ENCODE measurements around the gene TNFAIP6. TPM values are rescaled to one million over a fixed set of nuclear protein-coding genes. Genes with fewer than 3 reads are reported as not detected.

The TNFAIP6 gene
- total RNA-seq, 1 donor from 2014 or later = 2.9 TPM

DNA sequence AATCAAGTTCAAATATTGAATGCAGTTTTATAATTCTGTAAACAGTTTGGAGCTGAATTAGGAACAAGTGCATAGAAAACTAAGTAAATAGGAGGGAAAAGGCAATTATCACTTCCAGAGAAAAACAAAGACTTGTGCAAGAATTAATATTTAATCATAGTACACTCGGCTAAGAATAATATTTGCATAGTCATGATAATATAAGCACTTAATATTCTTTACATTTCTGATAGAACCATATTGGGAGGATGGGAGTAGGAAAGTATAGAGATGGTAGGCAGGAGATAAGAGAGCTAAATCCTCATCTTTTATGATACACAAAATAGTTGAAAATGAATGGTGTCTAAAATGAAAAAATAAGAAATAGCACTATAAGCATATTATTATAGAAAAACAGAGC is 27.4 kb upstream of the TNFAIP6 start:
- no peak for DNase-seq
- intact Hi-C loops (cut with micrococcal nuclease) = no loop called here
- no peak for TF ChIP-seq CTCF (IDR thresholded peaks at IDR 0.05; ENCODE audit: borderline replicate concordance)

GRCh38 chr2:151333083-151333482 is 24.3 kb upstream of the TNFAIP6 start:
- H3K27ac ChIP-seq (replicated peaks) = no peak overlapping the region
- no peaks in the 10 kb centered on the region for H3K4me1 ChIP-seq
- no peaks in the 10 kb centered on the region for H3K36me3 ChIP-seq
- peaks cover 17% of the 10 kb centered on the region for H3K9me3 ChIP-seq (replicated peaks)
- no peaks in the 10 kb centered on the region for H3K27me3 ChIP-seq (ENCODE audit: low read depth)
- H3K4me3 ChIP-seq = no peak overlapping the region
- no peak for TF ChIP-seq CTCF (IDR thresholded peaks at IDR 0.05; ENCODE audit: borderline replicate concordance)
- intact Hi-C loops (cut with micrococcal nuclease) = no loop called here
- no peak for DNase-seq

More for the DNA sequence above, 27.4 kb upstream of the TNFAIP6 start:
- H3K4me3 ChIP-seq = no peak overlapping the region
- no peaks in the 10 kb centered on the region for H3K27me3 ChIP-seq (ENCODE audit: low read depth)
- H3K36me3 ChIP-seq = no peaks in the 10 kb centered on the region
- H3K4me1 ChIP-seq = no peaks in the 10 kb centered on the region
- H3K27ac ChIP-seq (replicated peaks) = no peak overlapping the region
- H3K9me3 ChIP-seq (replicated peaks) = peaks cover 17% of the 10 kb centered on the region

DNA sequence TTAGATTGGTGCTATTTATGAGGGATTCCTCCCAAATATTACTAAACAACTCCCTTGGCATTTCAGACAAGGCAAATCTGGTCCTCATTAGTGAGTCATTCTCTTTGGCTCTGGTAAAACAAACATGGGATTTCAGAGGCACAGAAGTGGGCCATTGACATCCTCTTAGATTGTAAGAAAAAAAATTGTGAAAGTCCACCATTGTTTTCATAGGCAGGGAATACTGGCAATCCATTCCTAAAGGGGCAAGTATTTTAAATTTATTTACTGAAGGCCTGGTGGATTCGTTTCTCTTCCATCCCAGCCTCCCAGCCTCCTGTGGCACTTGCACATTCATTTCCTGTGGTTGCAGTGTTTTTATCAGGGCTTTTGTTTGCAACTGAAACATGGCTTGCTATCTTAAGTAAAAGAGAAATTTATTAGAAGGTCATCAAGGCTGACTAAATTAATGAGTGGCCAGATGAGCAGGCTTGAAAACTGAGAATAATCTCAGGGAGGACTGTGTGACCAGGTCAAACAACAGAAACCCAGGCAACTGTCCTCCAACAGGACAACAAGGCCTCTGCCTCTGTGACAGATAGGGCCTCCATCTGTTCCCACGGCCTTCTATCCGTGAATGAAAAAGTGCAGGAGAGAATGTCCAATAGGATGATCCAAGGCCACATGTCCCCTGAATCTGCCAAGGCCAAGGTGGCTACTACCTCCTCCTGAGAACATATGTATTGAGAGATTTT is 23.1 kb upstream of the TNFAIP6 start:
- Histone ChIP-seq H3K4me1 (no peaks in the 10 kb centered on the region), H3K9me3 (replicated peaks) (peaks cover 17% of the 10 kb centered on the region), H3K4me3 (no peak overlapping the region), H3K27me3 (ENCODE audit: low read depth) (no peaks in the 10 kb centered on the region), H3K27ac (replicated peaks) (peak overlapping the region; percentile 45), H3K36me3 (no peaks in the 10 kb centered on the region)
- intact Hi-C loops (cut with micrococcal nuclease) = no loop called here
- TF ChIP-seq CTCF (IDR thresholded peaks at IDR 0.05; ENCODE audit: borderline replicate concordance) = no peak
- DNase-seq = no peak

DNA sequence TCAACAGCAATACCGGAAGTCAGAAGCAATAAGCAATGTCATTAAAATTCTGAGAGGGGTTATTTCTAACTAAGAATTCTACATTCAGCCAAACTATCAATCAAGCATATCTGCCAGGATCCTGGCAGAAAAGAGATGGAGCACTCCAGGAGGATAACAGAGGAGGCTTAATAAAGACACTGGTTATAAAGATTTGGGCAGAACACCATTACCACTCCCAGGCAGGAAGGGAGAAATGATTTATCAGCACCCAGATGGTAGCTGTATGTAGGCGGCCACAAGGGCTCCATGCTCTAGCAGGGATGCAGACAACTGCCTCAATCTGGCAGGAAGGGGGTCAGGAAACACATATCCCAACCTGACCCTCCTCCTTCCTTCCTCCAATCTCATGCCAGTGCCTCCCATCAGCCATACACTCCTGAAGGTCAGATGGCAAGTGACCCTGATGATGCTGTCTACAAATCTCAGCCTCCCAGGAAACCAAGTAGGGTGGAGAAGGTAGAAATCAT is 20.5 kb upstream of the TNFAIP6 start:
- no peaks in the 10 kb centered on the region for H3K4me1 ChIP-seq
- no peaks in the 10 kb centered on the region for H3K36me3 ChIP-seq
- intact Hi-C loops (cut with micrococcal nuclease) = no loop called here
- TF ChIP-seq CTCF (IDR thresholded peaks at IDR 0.05; ENCODE audit: borderline replicate concordance) = no peak
- no peak for DNase-seq
- no peak overlapping the region for H3K27ac ChIP-seq (replicated peaks)
- H3K9me3 ChIP-seq (replicated peaks) = peaks cover 11% of the 10 kb centered on the region
- H3K27me3 ChIP-seq (ENCODE audit: low read depth) = no peaks in the 10 kb centered on the region
- no peak overlapping the region for H3K4me3 ChIP-seq

DNA sequence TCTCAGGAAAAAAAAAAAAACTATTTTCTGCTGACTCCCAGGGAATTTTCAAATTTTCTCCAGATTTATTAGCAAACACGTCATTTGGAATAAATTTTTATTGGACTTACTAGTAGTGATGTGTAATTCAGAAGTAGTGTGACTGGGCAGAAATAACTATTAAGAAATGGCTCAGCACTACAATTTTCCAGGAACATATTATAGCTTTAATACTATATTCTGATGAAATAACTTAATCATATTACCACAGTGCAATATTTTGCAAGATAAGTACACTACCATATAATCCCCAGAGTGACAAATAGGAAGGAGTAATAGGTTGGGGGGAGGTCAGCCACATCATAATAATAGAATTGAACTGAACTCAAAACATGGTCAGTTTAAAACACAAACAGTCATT is 19.7 kb upstream of the TNFAIP6 start:
- TF ChIP-seq CTCF (IDR thresholded peaks at IDR 0.05; ENCODE audit: borderline replicate concordance) = no peak
- no peak for DNase-seq
- Histone ChIP-seq H3K36me3 (no peaks in the 10 kb centered on the region), H3K9me3 (replicated peaks) (peaks cover 11% of the 10 kb centered on the region), H3K27ac (replicated peaks) (no peak overlapping the region), H3K4me1 (no peaks in the 10 kb centered on the region), H3K4me3 (no peak overlapping the region), H3K27me3 (ENCODE audit: low read depth) (peaks cover 4% of the 10 kb centered on the region)
- intact Hi-C loops (cut with micrococcal nuclease) = no loop called here

Data from left ventricle myocardium inferior (tissue), 1 donor.